Activated CD4-positive, alpha-beta T cell treated with anti-CD3 and anti-CD28 coated beads for 4 hours (primary cell): Measurements from ENCODE around the gene AKAP5.

Experiments used
- DNase-seq, 2 donors: peaks; one replicate each; pipeline ENCODE4 v3.0.0-alpha.2; 2020

The AKAP5 gene

DNA sequence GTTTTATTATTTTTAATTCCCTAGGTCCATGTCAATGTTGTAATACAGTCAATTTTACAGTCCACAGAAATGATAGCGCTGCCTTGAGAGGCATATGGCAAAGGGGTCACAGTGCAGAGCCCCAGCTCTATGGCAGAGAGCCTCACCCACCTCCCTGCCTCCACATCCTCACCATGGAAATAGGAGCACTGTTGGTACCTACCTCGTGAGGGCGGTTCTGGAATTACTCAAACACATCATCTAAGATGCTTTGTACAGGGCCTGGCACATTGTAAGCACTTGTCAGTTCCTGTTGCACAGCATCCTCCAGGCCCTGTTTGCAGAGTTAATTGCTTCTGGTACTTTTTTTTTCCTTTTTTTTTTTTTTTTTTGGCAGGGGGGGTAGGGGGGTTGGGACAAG is 4.1 kb upstream of the AKAP5 start:
- no peak for DNase-seq

DNA sequence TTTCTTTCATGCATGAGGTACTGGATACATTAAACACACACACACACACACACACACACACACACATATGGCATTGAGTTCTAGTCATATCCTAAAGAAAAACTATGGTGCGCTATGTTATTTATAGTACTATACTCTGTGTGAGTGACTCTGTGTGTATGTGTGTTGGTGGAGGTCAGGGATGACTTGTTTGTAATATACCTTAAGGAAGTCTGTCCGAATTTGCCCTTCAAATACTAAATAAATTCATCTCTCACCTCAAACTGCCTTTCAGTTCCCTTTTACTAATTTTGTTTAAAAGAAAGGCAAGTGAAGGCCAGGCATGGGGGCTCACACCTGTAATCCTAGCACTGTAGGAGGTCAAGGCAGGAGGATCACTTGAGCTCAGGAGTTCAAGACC is 2.1 kb upstream of the AKAP5 start:
- DNase-seq, result no peak

DNA sequence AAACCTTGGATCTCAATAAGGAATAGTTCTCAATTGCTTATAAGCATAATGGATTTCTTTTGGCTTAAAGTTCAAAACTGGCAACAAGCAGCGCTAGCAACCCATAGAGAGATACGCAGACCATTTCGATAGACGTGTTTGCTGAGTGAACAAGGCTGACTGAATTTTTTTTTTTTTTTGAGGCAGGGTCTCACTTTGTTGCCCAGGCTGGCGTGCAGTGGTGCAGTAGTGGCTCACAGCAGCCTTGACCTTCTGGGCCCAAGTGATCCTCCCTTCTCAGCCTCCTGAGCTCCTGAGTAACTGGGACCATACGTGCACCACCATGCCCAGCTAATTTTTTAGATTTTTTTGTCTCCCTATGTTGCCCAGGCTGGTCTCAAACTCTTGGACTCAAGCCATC is 1.4 kb upstream of the AKAP5 start:
- no peak for DNase-seq

DNA sequence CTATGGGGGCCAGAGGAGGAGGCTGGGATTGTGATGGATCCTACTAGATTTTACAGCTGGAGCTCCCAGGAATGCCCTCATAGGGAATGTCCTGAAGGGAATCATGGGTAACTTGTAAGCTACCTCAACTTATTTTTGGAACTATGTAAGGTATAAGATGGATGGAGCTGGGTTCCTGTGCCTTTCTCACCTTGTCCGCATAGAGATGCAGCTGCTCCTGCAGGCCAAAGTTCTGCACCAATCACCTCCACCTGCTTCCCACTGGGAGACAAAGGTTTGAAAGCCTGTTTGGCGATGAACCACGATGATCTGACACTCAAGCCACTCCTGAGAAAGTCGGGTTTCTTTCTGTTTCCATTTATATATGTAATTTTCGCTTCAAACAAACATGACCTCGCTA is 648 bp upstream of the AKAP5 start:
- DNase-seq, result no peak

DNA sequence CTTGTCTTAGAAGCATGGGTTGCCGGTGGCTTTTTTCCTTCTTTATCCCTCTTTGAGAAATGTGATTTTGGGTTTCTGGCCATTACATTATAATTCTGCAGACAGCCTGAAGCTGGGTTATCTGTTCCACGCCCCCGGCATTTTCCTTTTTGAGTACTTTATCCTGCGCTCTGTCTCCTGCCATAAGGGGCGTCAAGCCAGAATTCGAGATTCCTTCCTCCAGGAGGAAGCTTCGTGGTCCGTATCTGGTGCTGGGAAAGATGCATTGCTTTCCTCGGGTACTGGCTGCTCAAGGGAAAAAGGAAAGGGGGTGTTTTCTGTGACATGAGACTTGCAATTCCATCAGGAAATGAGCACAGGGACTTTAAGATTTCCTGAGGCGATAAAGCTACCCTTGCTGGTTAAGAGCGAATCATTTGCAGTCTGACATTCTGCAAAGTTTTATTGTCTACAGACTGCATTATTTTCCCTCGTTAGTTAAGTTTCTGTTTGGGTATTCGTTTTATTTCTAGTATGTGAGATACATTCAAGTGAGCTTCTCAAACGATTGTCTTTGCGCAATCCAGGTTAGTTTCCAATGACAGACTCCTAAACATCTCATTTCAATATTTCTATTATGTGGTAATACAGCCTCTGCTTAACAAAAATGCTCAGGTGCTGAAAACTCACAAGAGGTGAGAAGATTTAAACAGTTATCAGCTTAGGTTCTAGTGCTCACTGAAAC is 694 bp downstream of the AKAP5 start:
- no peak for DNase-seq

DNA sequence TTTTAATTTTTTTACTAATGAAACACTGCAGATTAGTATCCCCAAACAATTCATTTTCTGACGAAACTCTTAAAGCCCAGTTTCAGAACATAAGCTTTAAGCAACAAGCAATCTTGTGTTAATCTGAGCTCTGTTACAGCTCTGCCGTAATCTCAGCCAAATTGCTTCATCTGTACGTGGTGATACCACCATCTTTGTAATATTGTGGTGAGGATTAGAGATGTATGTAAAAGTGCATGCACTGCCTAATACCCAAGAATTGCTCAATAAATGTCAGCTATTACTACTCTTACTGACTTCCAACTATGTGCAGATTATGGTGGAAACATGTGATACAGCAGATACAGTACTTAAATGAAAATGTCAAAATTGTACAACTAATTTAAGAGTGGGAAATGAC is 1.8 kb downstream of the AKAP5 start:
- no peak for DNase-seq

DNA sequence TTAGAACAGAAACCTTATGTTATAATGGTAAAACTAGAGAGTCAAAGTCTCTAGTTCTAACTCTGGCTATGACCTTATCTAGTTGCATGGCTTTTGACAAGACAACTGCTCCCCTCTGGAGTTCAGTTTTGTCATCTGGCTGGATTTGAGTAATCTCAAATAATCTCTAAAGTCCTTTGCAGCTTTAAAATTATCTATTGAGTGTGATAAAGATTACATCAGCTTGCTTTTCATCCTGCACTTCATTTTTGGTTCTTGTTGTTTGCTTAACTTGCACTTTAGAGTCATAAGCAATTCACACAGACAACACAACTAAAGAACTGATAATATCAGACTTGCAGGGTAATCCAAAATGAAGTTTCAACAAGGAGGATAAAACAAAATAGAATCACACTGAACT is 2.3 kb downstream of the AKAP5 start:
- DNase-seq, result no peak

DNA sequence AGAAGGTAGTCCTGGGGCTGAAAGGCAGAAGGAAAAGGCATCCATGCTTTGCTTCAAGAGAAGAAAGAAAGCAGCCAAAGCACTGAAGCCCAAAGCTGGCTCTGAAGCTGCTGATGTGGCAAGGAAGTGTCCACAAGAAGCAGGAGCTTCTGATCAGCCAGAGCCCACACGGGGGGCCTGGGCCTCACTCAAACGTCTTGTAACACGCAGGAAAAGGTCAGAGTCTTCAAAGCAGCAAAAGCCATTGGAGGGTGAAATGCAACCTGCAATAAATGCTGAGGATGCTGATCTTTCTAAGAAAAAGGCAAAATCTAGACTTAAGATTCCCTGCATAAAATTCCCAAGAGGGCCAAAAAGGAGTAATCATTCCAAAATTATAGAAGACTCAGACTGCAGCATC is 3.2 kb downstream of the AKAP5 start:
- DNase-seq, result no peak

DNA sequence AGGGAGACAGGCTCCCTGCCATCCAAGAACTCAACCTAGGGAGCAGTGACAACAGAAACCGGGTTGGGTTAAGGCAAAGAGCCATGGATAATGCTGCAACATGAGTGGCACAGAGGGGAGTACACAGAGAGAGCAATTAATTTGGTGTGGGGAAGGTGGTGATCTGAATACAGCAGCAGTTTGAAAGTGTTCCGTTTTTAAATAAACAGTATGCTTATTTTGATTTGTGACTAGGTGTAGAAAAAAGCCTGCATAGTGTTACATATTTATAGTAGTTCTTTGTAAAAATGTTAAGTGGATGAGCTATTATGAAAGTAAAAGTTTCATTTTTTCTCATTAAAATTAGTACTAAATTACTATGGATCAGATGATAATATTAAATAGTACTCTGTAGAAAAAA is 8.7 kb downstream of the AKAP5 start:
- no peak for DNase-seq

DNA sequence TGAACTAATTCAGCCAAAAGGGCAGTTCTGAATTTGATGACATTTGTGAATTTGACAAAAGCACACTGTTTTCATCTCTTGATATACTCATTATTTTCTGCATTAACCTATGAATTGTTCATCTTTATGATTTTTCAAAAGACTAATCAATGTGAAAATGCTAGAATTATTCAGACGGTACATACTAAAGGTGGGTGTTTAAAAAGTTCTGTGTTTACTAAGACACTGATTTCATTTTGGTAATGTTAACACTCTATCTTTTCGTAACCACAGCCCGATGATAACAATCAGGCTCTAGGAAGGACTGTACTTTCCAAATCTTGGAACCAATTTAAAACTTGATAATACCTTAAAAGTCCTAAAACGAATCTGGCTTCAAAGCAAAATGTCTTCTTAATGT is 9.4 kb downstream of the AKAP5 start:
- DNase-seq, result no peak

DNA sequence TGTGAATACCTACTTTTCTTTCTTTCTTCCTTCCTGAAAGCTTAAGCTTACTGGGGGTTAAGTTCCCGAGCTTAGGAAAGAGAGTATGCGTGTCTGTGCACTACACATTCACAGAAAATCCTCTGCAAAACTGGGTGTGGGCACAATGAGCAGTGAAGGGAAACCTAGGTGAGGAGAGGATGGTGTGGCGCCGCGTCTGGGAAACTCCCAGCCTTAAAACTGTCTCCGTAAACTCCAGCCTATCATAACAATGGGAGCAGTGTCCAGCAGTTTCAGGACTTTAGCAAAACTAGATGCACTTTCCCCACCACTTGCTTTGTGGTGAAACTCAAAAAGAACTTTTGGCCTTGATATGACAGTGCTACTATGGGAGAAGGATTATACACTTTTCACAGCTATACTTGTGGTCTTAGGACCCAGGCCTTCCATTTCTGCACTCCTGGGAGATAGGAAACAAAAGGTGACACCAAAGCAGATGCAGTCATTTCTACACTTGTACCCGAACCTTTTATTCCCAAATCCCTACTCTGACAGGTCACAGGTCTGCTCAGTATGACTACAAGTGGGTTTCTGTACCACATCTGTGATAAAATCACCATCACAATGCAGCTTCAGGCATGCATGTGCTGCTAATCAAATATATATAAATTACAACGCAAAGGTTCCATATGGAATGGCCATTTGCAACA is 10.4 kb downstream of the AKAP5 start:
- DNase-seq, result no peak

DNA sequence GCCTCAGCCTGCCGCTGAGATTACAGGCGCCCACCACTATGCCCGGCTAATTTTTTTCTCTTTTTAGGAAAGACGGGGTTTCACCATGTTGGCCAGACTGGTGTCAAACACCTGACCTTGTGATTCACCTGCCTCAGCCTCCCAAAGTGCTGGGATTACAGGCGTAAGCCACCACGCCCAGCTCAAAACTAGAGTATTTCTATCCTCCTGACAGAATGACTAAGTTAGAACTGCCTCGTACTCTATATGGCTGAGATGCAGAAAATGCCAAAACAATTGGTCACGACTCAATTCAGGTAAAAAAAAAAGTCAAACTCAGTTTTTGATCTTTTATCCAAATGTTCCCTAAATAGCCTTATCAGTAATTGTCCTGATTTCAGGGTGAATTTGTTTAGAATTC is 11.1 kb downstream of the AKAP5 start:
- no peak for DNase-seq

DNA sequence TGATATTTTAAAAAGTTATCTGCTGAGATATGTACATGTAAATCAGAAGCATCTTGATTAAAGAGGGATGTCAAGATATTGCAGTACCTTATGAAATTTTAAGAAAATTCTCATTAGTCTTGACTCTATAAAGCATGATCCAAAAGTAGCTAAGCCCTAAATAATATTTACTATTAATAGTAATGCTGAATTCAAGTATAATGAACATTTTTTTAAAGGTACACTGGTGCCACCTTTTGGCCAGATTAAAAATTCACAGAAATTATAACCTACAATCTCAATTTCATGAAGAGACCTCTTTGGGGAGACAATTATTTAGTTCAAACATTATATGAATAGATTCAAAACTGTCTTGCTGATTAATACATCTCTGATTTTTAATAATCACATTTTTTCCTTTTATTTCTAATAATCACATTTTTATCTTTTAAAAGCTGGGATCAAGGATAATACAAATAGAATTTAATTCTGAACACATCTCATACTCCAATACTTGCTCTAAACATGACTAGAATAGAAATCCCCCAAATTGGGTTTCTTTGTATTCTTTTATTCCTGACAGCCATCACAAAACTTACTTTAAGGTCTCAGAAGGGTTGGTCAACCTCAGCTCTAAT is 13.4 kb downstream of the AKAP5 start:
- no peak for DNase-seq

DNA sequence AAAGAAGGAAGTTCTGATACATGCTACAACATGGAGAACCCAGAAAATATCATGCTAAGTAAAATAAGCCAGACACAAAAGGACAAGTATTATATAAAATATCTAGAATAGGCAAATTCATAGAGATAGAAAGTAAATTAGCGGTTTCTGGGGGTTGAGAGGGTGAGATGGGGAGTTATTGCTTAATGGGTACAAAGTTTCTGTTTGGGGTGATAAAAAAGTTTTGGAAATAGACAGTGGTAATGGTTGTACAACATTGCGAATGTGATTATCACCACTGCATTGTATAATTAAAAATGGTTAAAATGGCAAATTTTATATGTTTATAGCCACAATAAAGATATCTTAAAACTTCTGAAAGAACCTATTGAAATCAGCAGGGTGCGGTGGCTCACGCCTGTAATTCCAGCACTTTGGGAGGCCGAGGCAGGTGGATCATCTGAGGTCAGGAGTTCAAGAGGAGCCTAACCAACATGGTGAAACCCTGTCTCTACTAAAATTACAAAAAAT is 23.3 kb downstream of the AKAP5 start:
- DNase-seq, result no peak

DNA sequence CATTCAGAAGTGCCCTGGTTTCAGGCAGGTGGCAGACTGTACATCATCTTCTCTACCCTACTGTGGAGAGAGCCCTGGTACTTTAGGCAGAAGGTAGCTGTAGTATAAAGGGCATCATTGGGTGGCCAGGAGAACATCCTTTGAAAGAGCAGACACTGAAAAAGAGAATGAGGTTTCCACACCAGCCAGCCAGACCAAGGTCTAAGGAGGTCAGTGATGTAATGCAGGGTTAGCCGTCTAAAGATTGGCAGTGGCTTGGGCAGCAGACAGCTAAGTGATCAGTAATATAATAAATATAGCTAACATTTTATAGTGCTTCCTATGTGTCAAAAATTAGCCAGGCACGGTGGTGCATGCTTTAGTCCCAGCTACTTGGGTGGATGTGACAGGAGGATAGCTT is 26.3 kb downstream of the AKAP5 start:
- DNase-seq, result no peak

DNA sequence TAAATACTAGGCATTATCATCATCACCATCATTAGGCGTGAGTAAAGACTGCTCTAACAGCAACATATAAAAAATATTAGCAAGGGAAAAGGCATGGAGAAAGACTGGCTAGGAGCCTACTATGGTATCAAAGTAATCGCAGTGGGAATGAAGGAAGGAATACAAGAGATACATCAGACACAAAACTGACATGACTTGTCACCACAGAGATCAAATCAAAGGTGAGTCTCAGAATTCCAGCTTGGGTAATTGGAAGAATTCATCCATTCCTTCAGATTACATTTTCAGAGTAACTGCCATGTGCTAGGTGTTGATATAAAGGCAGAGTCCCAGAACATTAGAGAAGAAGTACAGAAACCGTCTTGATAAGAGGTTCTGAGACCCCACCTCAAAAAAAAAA is 28.2 kb downstream of the AKAP5 start:
- DNase-seq, result no peak

DNA sequence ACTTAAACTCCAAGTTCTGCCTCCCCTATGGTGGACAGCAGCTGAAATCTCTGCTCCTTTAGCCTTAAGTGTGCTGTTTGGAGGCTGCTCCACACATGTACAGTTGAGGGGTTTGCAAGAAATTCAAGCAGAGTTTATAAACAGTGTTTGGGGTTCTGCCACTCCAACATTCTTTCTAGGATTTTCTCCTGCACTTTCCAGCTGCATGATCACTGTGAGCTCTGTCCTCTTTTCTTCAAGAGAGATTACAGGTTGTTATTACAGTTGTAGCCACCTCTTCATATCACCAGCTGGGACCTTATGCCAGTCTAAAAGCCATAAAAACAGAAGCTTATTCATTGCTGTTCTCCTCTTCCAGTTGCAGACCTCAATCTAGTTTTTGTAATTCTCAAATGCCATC is 30.0 kb downstream of the AKAP5 start:
- DNase-seq, result no peak

DNA sequence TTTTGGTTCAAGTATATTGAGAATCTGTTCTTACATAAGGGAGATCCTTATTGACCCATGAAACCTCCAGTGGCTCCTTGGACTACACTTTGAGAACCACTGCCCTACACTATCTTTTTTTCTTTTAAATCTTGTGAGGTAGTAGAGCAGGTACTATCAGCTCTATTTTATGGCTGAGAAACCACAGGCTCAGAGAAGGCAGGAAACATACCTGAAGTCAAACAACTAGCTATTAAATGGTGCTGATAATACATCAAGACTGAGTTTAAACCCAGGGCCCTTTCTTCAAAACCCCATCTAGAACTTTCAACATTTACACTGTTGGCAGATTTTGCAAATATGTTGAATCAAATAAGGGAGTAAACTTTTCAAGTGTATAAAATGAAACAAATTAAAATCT is 31.5 kb downstream of the AKAP5 start:
- DNase-seq, result no peak

DNA sequence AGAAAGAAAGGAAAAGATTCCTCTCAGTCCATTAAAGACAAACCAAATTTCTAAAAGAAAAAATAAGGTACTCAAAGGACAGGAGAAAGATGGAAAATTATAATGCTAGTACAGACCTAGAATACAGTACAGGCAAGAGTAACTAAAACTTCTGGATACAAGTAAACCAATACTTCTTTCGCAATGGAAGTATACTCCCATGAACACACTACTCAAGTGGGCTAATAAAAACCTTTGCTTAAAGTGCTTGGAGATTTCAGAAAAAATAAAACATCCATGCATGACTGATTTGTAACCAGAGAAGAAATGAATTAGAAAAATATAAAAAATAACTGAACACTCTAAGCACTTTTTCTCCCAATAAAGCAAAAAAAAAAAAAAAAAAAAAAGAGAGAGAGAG is 34.8 kb downstream of the AKAP5 start:
- DNase-seq, result no peak

DNA sequence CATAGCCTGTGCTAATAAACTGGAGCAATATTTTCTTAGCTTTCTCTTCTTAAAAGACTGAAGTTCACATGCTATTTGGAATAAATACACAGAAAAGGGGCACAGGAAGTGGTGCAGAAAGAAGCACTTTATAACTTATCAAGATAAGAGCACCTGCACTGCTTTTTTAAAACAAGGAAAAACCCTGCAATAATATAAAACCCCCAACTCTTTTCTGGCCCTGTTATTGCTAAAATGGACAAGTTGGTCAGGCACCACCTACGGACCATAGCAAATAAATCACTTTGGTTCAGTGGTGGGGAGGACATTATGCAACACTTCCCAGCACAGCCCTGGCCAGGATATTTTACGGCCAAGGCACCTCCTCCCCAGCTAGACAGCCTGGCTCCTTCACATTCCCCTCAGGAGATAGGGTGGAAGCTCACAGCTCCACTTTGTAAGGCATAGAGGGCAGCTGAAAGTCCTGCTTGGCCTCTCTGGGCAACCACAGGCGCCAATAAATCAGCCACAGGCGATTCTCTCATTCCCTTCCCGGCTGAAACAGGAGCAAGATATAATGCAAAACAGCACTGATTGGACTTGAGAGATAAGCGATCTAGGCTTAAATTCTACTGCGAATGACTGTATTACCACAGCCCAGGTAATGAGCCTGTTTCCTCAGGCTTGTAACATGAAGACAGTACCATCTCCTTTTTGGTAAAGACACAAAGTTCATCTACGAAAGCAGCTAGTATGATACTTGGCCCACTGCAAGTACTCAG is 36.3 kb downstream of the AKAP5 start:
- DNase-seq, result no peak

DNA sequence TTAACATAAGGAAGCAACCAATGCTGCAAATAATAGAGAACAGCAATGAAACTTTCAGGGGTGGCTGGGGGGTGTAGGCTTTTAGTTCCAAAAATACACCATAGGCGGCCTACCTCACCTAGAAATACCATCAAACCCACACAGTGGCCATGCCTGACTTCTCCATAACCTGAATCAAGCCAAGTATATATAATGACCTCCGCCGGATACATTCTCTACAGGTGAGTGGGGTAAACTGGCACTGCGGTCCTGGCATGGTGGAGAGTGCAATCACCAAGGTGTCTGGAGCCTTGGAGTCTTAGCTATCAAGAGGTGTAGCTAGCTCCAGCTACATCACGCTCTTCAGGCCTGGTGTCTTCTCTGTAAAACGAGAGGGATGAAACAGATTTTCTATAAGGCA is 37.2 kb downstream of the AKAP5 start:
- DNase-seq, result no peak

DNA sequence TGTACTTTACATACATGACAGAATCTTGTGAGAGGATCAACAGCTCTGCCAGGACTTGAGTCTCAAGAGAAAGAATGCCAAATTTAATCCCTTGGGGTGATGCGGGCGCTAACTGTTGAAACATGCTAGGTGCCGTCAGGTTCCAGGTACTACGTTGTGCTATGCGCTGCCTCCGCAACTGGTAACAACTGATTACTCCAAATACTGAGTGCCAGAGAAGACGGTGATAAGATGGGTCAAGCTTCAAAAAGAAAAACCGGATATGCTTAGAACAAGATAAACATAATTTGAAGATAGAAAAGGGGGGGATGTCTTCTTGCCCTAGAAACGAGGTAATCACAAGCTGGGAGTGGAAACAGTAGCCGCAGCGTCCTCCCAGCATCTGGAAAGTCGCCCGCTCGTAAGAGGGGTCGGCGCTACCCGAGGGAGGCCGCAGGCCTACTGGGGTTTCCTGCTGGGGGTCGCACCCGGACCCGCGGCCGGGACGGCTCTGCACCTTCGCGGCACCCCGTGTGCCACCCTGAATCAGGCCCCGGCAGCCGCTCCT is 37.7 kb downstream of the AKAP5 start:
- DNase-seq, result peak; percentile 26 to 29
